Renal cortex interstitium (tissue), 15 donors: ENCODE measurements around the gene NXT1. TPM values are rescaled to one million over a fixed set of nuclear protein-coding genes. Genes with fewer than 3 reads are reported as not detected.
"Not testable (repeated sequence)": the region's sequence is repeated elsewhere in the genome, so short reads cannot be mapped to it uniquely, and the experiment has no call there.

Experiments used
- DNase-seq, 11 donors: peaks; one replicate each; pipeline ENCODE4 v3.0.0-alpha.2; 2013; ENCODE audit warnings: low read depth in 9 of 11, low spot score in 4 of 11; ENCODE audit errors: extremely low read depth in 1 of 11
- long read RNA-seq, 16 experiments: transcript quantifications; one replicate each; lab custom pipeline, GENCODE V29; 2026
- polyA plus RNA-seq, 3 donors: library from polyadenylated mRNA; unstranded; fragments of 120-200 nt; gene quantifications; one replicate each; pipeline ENCODE4 v1.2.1, GENCODE V29; 2013; ENCODE audit not compliant: insufficient read length in 3 of 3

The NXT1 gene
- polyA plus RNA-seq = 10 to 100 TPM; 17.5 to 22.7 (median 19.1) TPM
- long read RNA-seq, donor 1, transcript NXT1-201 (2 exons, 1,123 nt) = major isoform, 25 of 36 reads
- long read RNA-seq, donor 1, partial matches to known transcripts = 11 of 36 reads
- long read RNA-seq, donor 1, other reads (novel, unspliced or antisense) = 0 of 36 reads
- long read RNA-seq, donor 2, transcript NXT1-201 (2 exons, 1,123 nt) = major isoform, 20 of 20 reads
- long read RNA-seq, donor 2, partial matches to known transcripts = 0 of 20 reads
- long read RNA-seq, donor 2, other reads (novel, unspliced or antisense) = 0 of 20 reads
- long read RNA-seq, donor 3, transcript NXT1-201 (2 exons, 1,123 nt) = major isoform, 34 of 34 reads
- long read RNA-seq, donor 3, partial matches to known transcripts = 0 of 34 reads
- long read RNA-seq, donor 3, other reads (novel, unspliced or antisense) = 0 of 34 reads
- long read RNA-seq, donor 4, transcript NXT1-201 (2 exons, 1,123 nt) = major isoform, 21 of 26 reads
- long read RNA-seq, donor 4, partial matches to known transcripts = 5 of 26 reads
- long read RNA-seq, donor 4, other reads (novel, unspliced or antisense) = 0 of 26 reads
- long read RNA-seq, donor 5, transcript NXT1-201 (2 exons, 1,123 nt) = major isoform, 37 of 37 reads
- long read RNA-seq, donor 5, partial matches to known transcripts = 0 of 37 reads
- long read RNA-seq, donor 5, other reads (novel, unspliced or antisense) = 0 of 37 reads
- long read RNA-seq, donor 6, transcript NXT1-201 (2 exons, 1,123 nt) = major isoform, 15 of 15 reads
- long read RNA-seq, donor 6, partial matches to known transcripts = 0 of 15 reads
- long read RNA-seq, donor 6, other reads (novel, unspliced or antisense) = 0 of 15 reads
- long read RNA-seq, donor 7, transcript NXT1-201 (2 exons, 1,123 nt) = major isoform, 20 of 35 reads
- long read RNA-seq, donor 7, partial matches to known transcripts = 15 of 35 reads
- long read RNA-seq, donor 7, other reads (novel, unspliced or antisense) = 0 of 35 reads
- long read RNA-seq, donor 8, transcript NXT1-201 (2 exons, 1,123 nt) = major isoform, 44 of 44 reads
- long read RNA-seq, donor 8, partial matches to known transcripts = 0 of 44 reads
- long read RNA-seq, donor 8, other reads (novel, unspliced or antisense) = 0 of 44 reads
- long read RNA-seq, donor 9, transcript NXT1-201 (2 exons, 1,123 nt) = major isoform, 26 of 26 reads
- long read RNA-seq, donor 9, partial matches to known transcripts = 0 of 26 reads
- long read RNA-seq, donor 9, other reads (novel, unspliced or antisense) = 0 of 26 reads
- long read RNA-seq, donor 10, transcript NXT1-201 (2 exons, 1,123 nt) = major isoform, 17 of 17 reads
- long read RNA-seq, donor 10, partial matches to known transcripts = 0 of 17 reads
- long read RNA-seq, donor 10, other reads (novel, unspliced or antisense) = 0 of 17 reads
- long read RNA-seq, donor 11, transcript NXT1-201 (2 exons, 1,123 nt) = major isoform, 17 of 24 reads
- long read RNA-seq, donor 11, partial matches to known transcripts = 7 of 24 reads
- long read RNA-seq, donor 11, other reads (novel, unspliced or antisense) = 0 of 24 reads
- long read RNA-seq, donor 12, transcript NXT1-201 (2 exons, 1,123 nt) = major isoform, 16 of 23 reads
- long read RNA-seq, donor 12, partial matches to known transcripts = 7 of 23 reads
- long read RNA-seq, donor 12, other reads (novel, unspliced or antisense) = 0 of 23 reads
- long read RNA-seq, donor 13, transcript NXT1-201 (2 exons, 1,123 nt) = major isoform, 47 of 71 reads
- long read RNA-seq, donor 13, partial matches to known transcripts = 24 of 71 reads
- long read RNA-seq, donor 13, other reads (novel, unspliced or antisense) = 0 of 71 reads
- long read RNA-seq, donor 14, transcript NXT1-201 (2 exons, 1,123 nt) = major isoform, 28 of 28 reads
- long read RNA-seq, donor 14, partial matches to known transcripts = 0 of 28 reads
- long read RNA-seq, donor 14, other reads (novel, unspliced or antisense) = 0 of 28 reads
- long read RNA-seq, donor 15, transcript NXT1-201 (2 exons, 1,123 nt) = major isoform, 9 of 9 reads
- long read RNA-seq, donor 15, partial matches to known transcripts = 0 of 9 reads
- long read RNA-seq, donor 15, other reads (novel, unspliced or antisense) = 0 of 9 reads
- long read RNA-seq, donor 16, transcript NXT1-201 (2 exons, 1,123 nt) = major isoform, 46 of 57 reads
- long read RNA-seq, donor 16, partial matches to known transcripts = 11 of 57 reads
- long read RNA-seq, donor 16, other reads (novel, unspliced or antisense) = 0 of 57 reads

GRCh38 chr20:23350196-23350903 is at the start of gene NXT1:
Gene NXT1 (plus strand): TSS chr20:23350791. CDS start chr20:23354042, 3,251 bp downstream.
- DNase-seq = peak; percentile 93 to 98 (median 96)

- DNase-seq = no peak
These were observed 49.0 kb upstream of the NXT1 start for GRCh38 chr20:23301436-23302050.

- DNase-seq = no peak
These were observed 48.2 kb upstream of the NXT1 start for GRCh38 chr20:23302386-23302785.

GRCh38 chr20:23302801-23303200 is 47.8 kb upstream of the NXT1 start:
- DNase-seq = no peak

- no peak for DNase-seq
These were observed 47.1 kb upstream of the NXT1 start for GRCh38 chr20:23303325-23304102.

GRCh38 chr20:23304616-23305015 is 46.0 kb upstream of the NXT1 start:
- no peak for DNase-seq

- DNase-seq = no peak
These were observed 45.5 kb upstream of the NXT1 start for GRCh38 chr20:23305098-23305497.

GRCh38 chr20:23307393-23307792 is 43.2 kb upstream of the NXT1 start:
- not testable (repeated sequence) for DNase-seq

- no peak for DNase-seq
These were observed 42.6 kb upstream of the NXT1 start for GRCh38 chr20:23308024-23308423.

GRCh38 chr20:23308908-23309307 is 41.7 kb upstream of the NXT1 start:
- DNase-seq = no peak

- no peak for DNase-seq
These were observed 40.8 kb upstream of the NXT1 start for GRCh38 chr20:23309781-23310180.

GRCh38 chr20:23311947-23312506 is 38.6 kb upstream of the NXT1 start:
- peak in 1 of 11 donors; percentile 3 for DNase-seq

GRCh38 chr20:23313271-23313670 is 37.3 kb upstream of the NXT1 start:
- no peak for DNase-seq

- DNase-seq = no peak
These were observed 35.9 kb upstream of the NXT1 start for GRCh38 chr20:23314699-23315098.

- DNase-seq = no peak
These were observed 35.5 kb upstream of the NXT1 start for GRCh38 chr20:23315099-23315498.
